BJ (cell line): ENCODE data around the gene XPR1. TPM values are rescaled to one million over a fixed set of nuclear protein-coding genes. Genes with fewer than 3 reads are reported as not detected.

Source experiments
- CTCF ChIA-PET: fragments of 350-600 bp; formaldehyde crosslinking; extraction: SDS; loops from one replicate; lab custom pipeline; 2021; ENCODE audit warnings: antibody characterized with exemption, inconsistent platforms; lab: Yijun Ruan, JAX
- POLR2A ChIA-PET: fragments of 300-600 bp; sonication (Branson Sonifier 250); formaldehyde crosslinking; extraction: SDS; loops from one replicate; lab custom pipeline; 2021; ENCODE audit warnings: antibody characterized with exemption; lab: Charles Lee
- DNase-seq: peaks from one replicate; pipeline ENCODE4 v3.0.0-alpha.2; 2011; ENCODE audit warnings: low read depth
- H3K27me3 ChIP-seq: 2 replicates; pipeline ENCODE4 v1.6.0; 2011; ENCODE audit warnings: low read length; ENCODE audit not compliant: control insufficient read depth, insufficient read depth
- H3K36me3 ChIP-seq: 2 replicates; pipeline ENCODE4 v1.5.1; 2011; ENCODE audit warnings: low read length; ENCODE audit not compliant: control insufficient read depth, insufficient read depth
- H3K4me3 ChIP-seq: 2 replicates; pipeline ENCODE4 v1.5.1; 2011; ENCODE audit warnings: low read depth, mild to moderate bottlenecking, control low read depth, low read length
- CTCF ChIP-seq: IDR thresholded peaks from 2 replicates; pipeline ENCODE4 v1.5.1; 2011; ENCODE audit warnings: low read depth, mild to moderate bottlenecking, control low read depth, inconsistent platforms, low read length, moderate library complexity; ENCODE audit not compliant: insufficient read depth
- polyA plus RNA-seq: library from polyadenylated mRNA; depleted of rRNA; stranded (reverse); fragments of >200 nt; gene quantifications from 2 replicates; pipeline ENCODE4 v1.2.3, GENCODE V29; 2011

XPR1 gene
- polyA plus RNA-seq, 1 experiment, result 17.3 TPM

- Histone ChIP-seq H3K4me3 (no peak overlapping the region), H3K36me3 (no peaks in the 10 kb centered on the region; the same call in 1 of the 2 replicates), H3K27me3 (no peaks in the 10 kb centered on the region; the same call in 1 of the 2 replicates)
- TF ChIP-seq CTCF, result no peak
- CTCF ChIA-PET, result interaction anchor here (1.0 to 1.1 kb wide), 2 partner anchors 42 to 218 kb away, joined by 3 to 4 read pairs; no protein-coding TSS in a partner anchor
- no peak for DNase-seq
- POLR2A ChIA-PET, result no interaction called here
Observed at GRCh38 chr1:180923887-180924286, 292.1 kb downstream of the XPR1 start.

GRCh38 chr1:180924939-180925338 is 293.1 kb downstream of the XPR1 start:
- ChIA-PET POLR2A (no interaction called here), CTCF (no interaction called here)

GRCh38 chr1:180925471-180926051 is 293.7 kb downstream of the XPR1 start:
- ChIA-PET CTCF (interaction anchor here (1.2 to 1.3 kb wide), 2 partner anchors 62 to 217 kb away, joined by 3 to 6 read pairs; no protein-coding TSS in a partner anchor), POLR2A (no interaction called here)
- no peak for TF ChIP-seq CTCF
- DNase-seq, result no peak
- H3K36me3 ChIP-seq, result peaks cover 4% of the 10 kb centered on the region; the same call in 1 of the 2 replicates
- H3K27me3 ChIP-seq, result no peaks in the 10 kb centered on the region; the same call in 1 of the 2 replicates
- no peak overlapping the region for H3K4me3 ChIP-seq

More at GRCh38 chr1:180924939-180925338, 293.1 kb downstream of the XPR1 start:
- Histone ChIP-seq H3K36me3 (peaks cover 4% of the 10 kb centered on the region; the same call in 1 of the 2 replicates), H3K27me3 (no peaks in the 10 kb centered on the region; the same call in 1 of the 2 replicates), H3K4me3 (no peak overlapping the region)
- TF ChIP-seq CTCF, result no peak
- no peak for DNase-seq

- H3K36me3 ChIP-seq, result peaks cover 5% of the 10 kb centered on the region
Observed at GRCh38 chr1:180926164-180926981, 294.6 kb downstream of the XPR1 start.

More at GRCh38 chr1:180926164-180926981, 294.6 kb downstream of the XPR1 start:
- ChIA-PET POLR2A (interaction anchor here (0.6 kb wide), 1 partner anchor 26 kb away, joined by 3 read pairs; no protein-coding TSS in a partner anchor), CTCF (interaction anchor here (1.2 to 1.3 kb wide), 2 partner anchors 62 to 216 kb away, joined by 3 to 6 read pairs; no protein-coding TSS in a partner anchor)
- H3K27me3 ChIP-seq, result no peaks in the 10 kb centered on the region; the same call in 1 of the 2 replicates
- H3K4me3 ChIP-seq, result no peak overlapping the region
- DNase-seq, result no peak
- no peak for TF ChIP-seq CTCF
